Measurements from ENCODE around the gene OR52A5.

Gene OR52A5

DNA sequence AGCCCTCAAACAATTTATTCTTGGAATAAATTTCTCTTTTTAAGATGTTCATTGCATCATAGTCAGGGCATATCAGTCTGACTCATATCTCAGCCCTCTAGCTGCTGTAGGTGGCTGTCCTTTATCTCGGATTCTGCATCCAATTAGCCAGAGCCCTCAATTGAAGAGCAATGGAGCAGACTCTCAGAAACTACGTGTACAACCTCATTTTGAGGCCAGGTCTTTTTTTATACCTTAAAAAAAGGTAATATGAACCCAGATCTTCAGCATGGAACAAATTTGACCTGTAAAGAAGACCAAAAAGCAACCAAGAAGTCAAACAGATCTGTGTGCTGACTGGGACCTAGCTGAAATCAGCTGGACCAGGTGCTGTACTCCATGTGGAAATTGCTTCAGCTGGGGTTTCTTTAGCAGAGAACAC lies 8.7 kb downstream of the OR52A5 start:
- TF ChIP-seq, protein P1, sequence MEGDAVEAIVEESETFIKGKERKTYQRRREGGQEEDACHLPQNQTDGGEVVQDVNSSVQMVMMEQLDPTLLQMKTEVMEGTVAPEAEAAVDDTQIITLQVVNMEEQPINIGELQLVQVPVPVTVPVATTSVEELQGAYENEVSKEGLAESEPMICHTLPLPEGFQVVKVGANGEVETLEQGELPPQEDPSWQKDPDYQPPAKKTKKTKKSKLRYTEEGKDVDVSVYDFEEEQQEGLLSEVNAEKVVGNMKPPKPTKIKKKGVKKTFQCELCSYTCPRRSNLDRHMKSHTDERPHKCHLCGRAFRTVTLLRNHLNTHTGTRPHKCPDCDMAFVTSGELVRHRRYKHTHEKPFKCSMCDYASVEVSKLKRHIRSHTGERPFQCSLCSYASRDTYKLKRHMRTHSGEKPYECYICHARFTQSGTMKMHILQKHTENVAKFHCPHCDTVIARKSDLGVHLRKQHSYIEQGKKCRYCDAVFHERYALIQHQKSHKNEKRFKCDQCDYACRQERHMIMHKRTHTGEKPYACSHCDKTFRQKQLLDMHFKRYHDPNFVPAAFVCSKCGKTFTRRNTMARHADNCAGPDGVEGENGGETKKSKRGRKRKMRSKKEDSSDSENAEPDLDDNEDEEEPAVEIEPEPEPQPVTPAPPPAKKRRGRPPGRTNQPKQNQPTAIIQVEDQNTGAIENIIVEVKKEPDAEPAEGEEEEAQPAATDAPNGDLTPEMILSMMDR (IDR thresholded peaks at IDR 0.05; ENCODE audit: low read length, missing control alignments), result no peak
- no peak overlapping the region for H3K4me3 ChIP-seq (replicated peaks; ENCODE audit: low read depth, low read length)
- DNase-seq (ENCODE audit: low read depth), result peak; percentile 2

- TF ChIP-seq, protein P1 (IDR thresholded peaks at IDR 0.05; ENCODE audit: low read length, missing control alignments), result no peak
- no peak overlapping the region for H3K4me3 ChIP-seq (replicated peaks; ENCODE audit: low read depth, low read length)
- DNase-seq (ENCODE audit: low read depth), result no peak
Measured at GRCh38 chr11:5124891-5125620, 13.1 kb downstream of the OR52A5 start.

GRCh38 chr11:5123802-5124521 lies 14.2 kb downstream of the OR52A5 start:
- no peak overlapping the region for H3K4me3 ChIP-seq (replicated peaks; ENCODE audit: low read depth, low read length)
- DNase-seq (ENCODE audit: low read depth), result peak; percentile 82
- TF ChIP-seq, protein P1 (IDR thresholded peaks at IDR 0.05; ENCODE audit: low read length, missing control alignments), result peak; percentile 90

DNA sequence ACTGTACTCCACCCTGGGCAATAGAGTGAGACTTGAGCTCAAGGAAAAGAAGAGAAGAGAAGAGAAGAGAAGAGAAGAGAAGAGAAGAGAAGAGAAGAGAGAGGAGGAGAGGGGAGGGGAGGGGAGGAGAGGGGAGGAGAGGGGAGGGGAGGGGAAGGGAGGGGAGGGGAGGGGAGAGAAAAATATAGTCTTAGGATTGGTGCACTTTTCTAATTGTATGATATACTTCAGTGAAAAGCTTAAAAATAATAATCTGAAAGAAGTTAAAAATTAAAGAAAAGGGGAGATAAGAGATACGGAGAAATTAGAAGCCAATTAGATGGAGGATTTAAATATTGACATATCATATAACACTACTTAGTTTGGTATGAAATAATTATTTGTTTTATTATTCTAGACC lies 19.3 kb downstream of the OR52A5 start:
- no peak for DNase-seq (ENCODE audit: low read depth)
- TF ChIP-seq, protein P1 (IDR thresholded peaks at IDR 0.05; ENCODE audit: low read length, missing control alignments), result no peak
- no peak overlapping the region for H3K4me3 ChIP-seq (replicated peaks; ENCODE audit: low read depth, low read length)

- no peak overlapping the region for H3K4me3 ChIP-seq (replicated peaks; ENCODE audit: low read depth, low read length)
- no peak for DNase-seq (ENCODE audit: low read depth)
- TF ChIP-seq, protein P1 (IDR thresholded peaks at IDR 0.05; ENCODE audit: low read length, missing control alignments), result no peak
Measured at GRCh38 chr11:5117588-5117987, 20.6 kb downstream of the OR52A5 start.

DNA sequence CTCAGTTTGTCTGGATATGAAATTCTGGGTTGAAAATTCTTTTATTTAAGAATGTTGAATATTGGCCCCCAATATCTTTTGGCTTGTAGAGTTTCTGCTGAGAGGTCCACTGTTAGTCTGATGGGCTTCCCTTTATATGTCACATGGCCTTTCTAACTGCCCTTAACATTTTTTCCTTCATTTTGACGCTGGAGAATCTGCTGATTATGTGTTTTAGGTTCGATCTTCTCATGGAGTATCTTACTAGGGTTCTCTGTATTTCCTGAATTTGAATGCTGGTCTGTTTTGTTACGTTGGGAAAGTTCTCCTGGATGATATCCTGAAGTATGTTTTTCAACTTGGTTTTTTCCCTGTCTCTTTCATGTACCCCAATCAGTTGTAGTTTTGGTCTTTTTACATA lies 22.8 kb downstream of the OR52A5 start:
- DNase-seq (ENCODE audit: low read depth), result no peak
- TF ChIP-seq, protein P1 (IDR thresholded peaks at IDR 0.05; ENCODE audit: low read length, missing control alignments), result no peak
- H3K4me3 ChIP-seq (replicated peaks; ENCODE audit: low read depth, low read length), result no peak overlapping the region

All from fibroblast of pulmonary artery (primary cell).